ENCODE data around the gene ITGB3.
"Not testable (repeated sequence)": the region's sequence is repeated elsewhere in the genome, so short reads cannot be mapped to it uniquely, and the experiment has no call there.

Gene ITGB3

GRCh38 chr17:47217279-47217678 is 36.3 kb upstream of the ITGB3 start:
- H3K4me3 Mint-ChIP-seq; H3K9me3 Mint-ChIP-seq; H3K36me3 Mint-ChIP-seq; H3K27ac Mint-ChIP-seq; DNase-seq (ENCODE audit: low spot score in 2 of 2): not testable (repeated sequence)
- peak; percentile 68 for ATAC-seq
- H3K4me1 Mint-ChIP-seq, result peaks cover 33% of the 10 kb centered on the region

GRCh38 chr17:47218896-47219430 is 34.7 kb upstream of the ITGB3 start:
- peak overlapping the region; percentile 35 for H3K4me3 Mint-ChIP-seq
- no peak for ATAC-seq

GRCh38 chr17:47219621-47220475 is 33.8 kb upstream of the ITGB3 start:
- peaks cover 42% of the 10 kb centered on the region for H3K4me1 Mint-ChIP-seq
- H3K9me3 Mint-ChIP-seq, result no peaks in the 10 kb centered on the region
- peak overlapping the region; percentile 36 for H3K4me3 Mint-ChIP-seq
- H3K27ac Mint-ChIP-seq, result peak overlapping the region; percentile 65
- ATAC-seq (no peak), DNase-seq (ENCODE audit: low spot score in 2 of 2) (no peak)
- H3K36me3 Mint-ChIP-seq, result no peaks in the 10 kb centered on the region

More at GRCh38 chr17:47218896-47219430, 34.7 kb upstream of the ITGB3 start:
- Mint-ChIP-seq H3K36me3 (no peaks in the 10 kb centered on the region), H3K4me1 (peaks cover 42% of the 10 kb centered on the region), H3K9me3 (no peaks in the 10 kb centered on the region), H3K27ac (peak overlapping the region; percentile 65)
- DNase-seq (ENCODE audit: low spot score in 2 of 2), result no peak

- Mint-ChIP-seq H3K27ac (peak overlapping the region; percentile 65), H3K4me3 (peak overlapping the region; percentile 36)
Measured at GRCh38 chr17:47220531-47220999, 33.1 kb upstream of the ITGB3 start.

GRCh38 chr17:47221154-47221553 is 32.5 kb upstream of the ITGB3 start:
- H3K4me1 Mint-ChIP-seq, result peaks cover 42% of the 10 kb centered on the region
- no peak overlapping the region for H3K27ac Mint-ChIP-seq
- H3K36me3 Mint-ChIP-seq, result no peaks in the 10 kb centered on the region
- no peak for DNase-seq (ENCODE audit: low spot score in 2 of 2)
- ATAC-seq, result no peak
- H3K4me3 Mint-ChIP-seq, result no peak overlapping the region
- H3K9me3 Mint-ChIP-seq, result no peaks in the 10 kb centered on the region

More at GRCh38 chr17:47220531-47220999, 33.1 kb upstream of the ITGB3 start:
- Mint-ChIP-seq H3K4me1 (peaks cover 42% of the 10 kb centered on the region), H3K36me3 (no peaks in the 10 kb centered on the region), H3K9me3 (no peaks in the 10 kb centered on the region)
- peak; percentile 96 for ATAC-seq
- peak in 1 of 2 donors; percentile 58 for DNase-seq (ENCODE audit: low spot score in 2 of 2)

- peaks cover 42% of the 10 kb centered on the region for H3K4me1 Mint-ChIP-seq
- no peak for DNase-seq (ENCODE audit: low spot score in 2 of 2)
- no peaks in the 10 kb centered on the region for H3K36me3 Mint-ChIP-seq
- H3K4me3 Mint-ChIP-seq, result no peak overlapping the region
- ATAC-seq, result no peak
- no peaks in the 10 kb centered on the region for H3K9me3 Mint-ChIP-seq
- peak overlapping the region; percentile 3 for H3K27ac Mint-ChIP-seq
Measured at GRCh38 chr17:47222047-47222446, 31.6 kb upstream of the ITGB3 start.

- Mint-ChIP-seq H3K27ac (peak overlapping the region; percentile 3), H3K36me3 (no peaks in the 10 kb centered on the region), H3K4me3 (no peak overlapping the region), H3K4me1 (peaks cover 42% of the 10 kb centered on the region), H3K9me3 (no peaks in the 10 kb centered on the region)
- no peak for DNase-seq (ENCODE audit: low spot score in 2 of 2)
- ATAC-seq, result no peak
Measured at GRCh38 chr17:47223007-47223406, 30.6 kb upstream of the ITGB3 start.

GRCh38 chr17:47223460-47223859 is 30.2 kb upstream of the ITGB3 start:
- H3K36me3 Mint-ChIP-seq, result no peaks in the 10 kb centered on the region
- peak overlapping the region; percentile 3 for H3K27ac Mint-ChIP-seq
- H3K4me3 Mint-ChIP-seq, result no peak overlapping the region
- H3K4me1 Mint-ChIP-seq, result peaks cover 42% of the 10 kb centered on the region
- no peaks in the 10 kb centered on the region for H3K9me3 Mint-ChIP-seq
- DNase-seq (ENCODE audit: low spot score in 2 of 2), result no peak
- no peak for ATAC-seq

GRCh38 chr17:47224077-47224476 is 29.6 kb upstream of the ITGB3 start:
- ATAC-seq; H3K9me3 Mint-ChIP-seq; H3K4me3 Mint-ChIP-seq; H3K27ac Mint-ChIP-seq; DNase-seq (ENCODE audit: low spot score in 2 of 2); H3K36me3 Mint-ChIP-seq: not testable (repeated sequence)
- H3K4me1 Mint-ChIP-seq, result peaks cover 38% of the 10 kb centered on the region

GRCh38 chr17:47224966-47225365 is 28.7 kb upstream of the ITGB3 start:
- DNase-seq (ENCODE audit: low spot score in 2 of 2), result no peak
- H3K27ac Mint-ChIP-seq, result no peak overlapping the region

GRCh38 chr17:47225436-47225858 is 28.2 kb upstream of the ITGB3 start:
- no peak for DNase-seq (ENCODE audit: low spot score in 2 of 2)
- Mint-ChIP-seq H3K9me3 (no peaks in the 10 kb centered on the region), H3K27ac (no peak overlapping the region)

More at GRCh38 chr17:47224966-47225365, 28.7 kb upstream of the ITGB3 start:
- Mint-ChIP-seq H3K36me3 (no peaks in the 10 kb centered on the region), H3K4me1 (peaks cover 37% of the 10 kb centered on the region), H3K4me3 (no peak overlapping the region), H3K9me3 (no peaks in the 10 kb centered on the region)
- no peak for ATAC-seq

GRCh38 chr17:47225911-47226688 is 27.5 kb upstream of the ITGB3 start:
- ATAC-seq, result no peak
- Mint-ChIP-seq H3K27ac (no peak overlapping the region), H3K9me3 (no peaks in the 10 kb centered on the region), H3K4me3 (no peak overlapping the region), H3K36me3 (no peaks in the 10 kb centered on the region), H3K4me1 (peaks cover 37% of the 10 kb centered on the region)
- DNase-seq (ENCODE audit: low spot score in 2 of 2), result no peak

More at GRCh38 chr17:47225436-47225858, 28.2 kb upstream of the ITGB3 start:
- ATAC-seq, result no peak
- Mint-ChIP-seq H3K36me3 (no peaks in the 10 kb centered on the region), H3K4me1 (peaks cover 37% of the 10 kb centered on the region), H3K4me3 (no peak overlapping the region)

GRCh38 chr17:47227862-47228261 is 25.8 kb upstream of the ITGB3 start:
- no peak overlapping the region for H3K27ac Mint-ChIP-seq
- no peak for DNase-seq (ENCODE audit: low spot score in 2 of 2)
- no peaks in the 10 kb centered on the region for H3K36me3 Mint-ChIP-seq
- H3K4me3 Mint-ChIP-seq, result no peak overlapping the region
- H3K9me3 Mint-ChIP-seq, result no peaks in the 10 kb centered on the region
- ATAC-seq, result no peak
- peaks cover 23% of the 10 kb centered on the region for H3K4me1 Mint-ChIP-seq

- Mint-ChIP-seq H3K27ac (peak overlapping the region; percentile 75), H3K36me3 (no peaks in the 10 kb centered on the region), H3K4me1 (peaks cover 17% of the 10 kb centered on the region), H3K4me3 (peak overlapping the region; percentile 53), H3K9me3 (no peaks in the 10 kb centered on the region)
- DNase-seq (ENCODE audit: low spot score in 2 of 2) (peak; percentile 49 to 78), ATAC-seq (peak; percentile 88)
Measured at GRCh38 chr17:47229535-47230443, 23.8 kb upstream of the ITGB3 start.
